Tibial nerve (tissue), 4 donors: ENCODE measurements around the gene PROS1. TPM values are rescaled to one million over a fixed set of nuclear protein-coding genes. Genes with fewer than 3 reads are reported as not detected.
"Not testable (repeated sequence)": the region's sequence is repeated elsewhere in the genome, so short reads cannot be mapped to it uniquely, and the experiment has no call there.

Experiments
- DNase-seq, 2 donors: peaks; one replicate each; pipeline ENCODE4 v3.0.0-alpha.2; 2019; ENCODE audit warnings: low spot score in 2 of 2
- H3K27ac ChIP-seq, 4 donors: fragments of 200-600 bp; sonication (generic) in 3 of 4; one replicate each; pipeline ENCODE4 v1.5.1; 2017 to 2019; ENCODE audit warnings: mild to moderate bottlenecking in 1 of 4
- H3K27me3 ChIP-seq, 2 donors: fragments of 200-600 bp; sonication (generic) in 1 of 2; one replicate each; pipeline versions ENCODE4 v1.5.1 to v1.6.0; 2017 to 2019
- H3K36me3 ChIP-seq, 3 donors: fragments of 200-600 bp; sonication (generic); one replicate each; pipeline ENCODE4 v1.5.1; 2018 to 2019
- H3K4me1 ChIP-seq, 4 donors: fragments of 200-600 bp; sonication (generic) in 3 of 4; one replicate each; pipeline ENCODE4 v1.5.1; 2017 to 2019
- H3K4me3 ChIP-seq, 4 donors: fragments of 200-600 bp; sonication (generic) in 3 of 4; one replicate each; pipeline ENCODE4 v1.5.1; 2017 to 2019; ENCODE audit warnings: mild to moderate bottlenecking in 1 of 4, moderate library complexity in 1 of 4
- H3K9me3 ChIP-seq, 4 donors: fragments of 200-600 bp; sonication (generic) in 3 of 4; one replicate each; pipeline ENCODE4 v1.5.1; 2017 to 2019
- CTCF ChIP-seq, 5 experiments: fragments of 200-600 bp in 3 of 5; fragments of 450-650 bp in 2 of 5; sonication (generic) in 3 of 5; IDR thresholded peaks; one replicate each; pipeline ENCODE4 v1.5.1; 2016 to 2019; ENCODE audit warnings: antibody characterized with exemption in 5 of 5, mild to moderate bottlenecking in 3 of 5, moderate library complexity in 2 of 5
- EP300 ChIP-seq, 2 donors: sonication (generic); formaldehyde crosslinking; IDR thresholded peaks; one replicate each; pipeline ENCODE4 v1.6.1; 2017; ENCODE audit warnings: antibody characterized with exemption in 2 of 2, mild to moderate bottlenecking in 1 of 2
- POLR2A ChIP-seq, 2 donors: fragments of 450-650 bp; IDR thresholded peaks; one replicate each; pipeline ENCODE4 v1.6.1; 2017; ENCODE audit warnings: antibody characterized with exemption in 2 of 2, mild to moderate bottlenecking in 2 of 2, moderate library complexity in 2 of 2
- WGBS, 2 donors: methylation state at CpG; one replicate each; pipeline ENCODE4 v1.1.5; 2018; 5-methylcytosine and 5-hydroxymethylcytosine counted together
- total RNA-seq, 4 donors: library from RNA; depleted of rRNA; stranded (reverse); fragments of >200 nt; gene quantifications; one replicate each; pipeline ENCODE4 v1.1.0, GENCODE V29; 2016

The PROS1 gene
- total RNA-seq, 4 donors from 2014 or later, result 179 to 416 (median 314) TPM

DNA sequence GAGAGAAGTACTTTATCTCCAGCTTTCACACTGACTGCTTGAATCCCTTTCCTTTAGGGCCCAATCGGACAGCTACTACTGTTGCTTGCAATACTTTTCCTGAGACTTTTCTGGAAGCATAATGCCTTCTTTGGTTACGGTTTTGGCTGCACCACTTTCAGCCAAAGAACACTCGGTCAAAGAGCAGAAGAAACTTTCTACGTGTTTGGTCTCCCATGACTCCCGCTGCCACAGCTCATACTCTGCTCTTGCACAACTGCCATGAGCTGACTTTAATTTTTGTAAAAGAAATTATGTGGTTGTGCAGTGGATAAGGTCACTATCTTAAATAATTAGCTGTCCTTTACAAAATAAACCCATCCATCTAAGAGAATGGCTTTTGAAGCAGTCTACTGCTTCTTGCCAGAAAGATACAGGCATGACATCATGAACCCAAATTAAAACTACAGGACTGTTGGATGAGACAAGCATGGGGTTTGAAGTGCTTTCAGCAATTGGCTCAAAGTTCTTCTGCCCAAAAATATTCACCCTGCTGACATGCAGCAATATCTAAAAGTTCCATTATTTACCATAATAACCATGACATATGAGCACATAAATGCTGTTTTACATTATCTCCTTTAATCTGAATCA, 42.0 kb downstream of the PROS1 start:
- 95 to 98% methylated on average over 5 of the region's 5 CpGs for WGBS, 2 donors
- DNase-seq, result no peak
- H3K36me3 ChIP-seq, result peaks cover 0 to 5% (median 0%) of the 10 kb centered on the region in 3 donors
- TF ChIP-seq CTCF (IDR thresholded peaks at IDR 0.05), result no peak
- H3K4me3 ChIP-seq, result no peak overlapping the region
- no peak overlapping the region for H3K27ac ChIP-seq
- no peaks in the 10 kb centered on the region for H3K27me3 ChIP-seq
- H3K9me3 ChIP-seq, result no peaks in the 10 kb centered on the region
- H3K4me1 ChIP-seq, result peaks cover 0 to 12% (median 0%) of the 10 kb centered on the region in 4 donors

GRCh38 chr3:93930041-93930440, 43.7 kb downstream of the PROS1 start:
- no peak for TF ChIP-seq EP300 (IDR thresholded peaks at IDR 0.05)
- TF ChIP-seq POLR2A (IDR thresholded peaks at IDR 0.05), result no peak
- TF ChIP-seq CTCF (IDR thresholded peaks at IDR 0.05), result no peak
- WGBS, 2 donors, result 48 to 50% methylated on average over 3 of the region's 3 CpGs
- Histone ChIP-seq H3K4me3 (no peak overlapping the region), H3K4me1 (peaks cover 0 to 4% (median 0%) of the 10 kb centered on the region in 4 donors), H3K27me3 (no peaks in the 10 kb centered on the region), H3K9me3 (no peaks in the 10 kb centered on the region), H3K36me3 (peaks cover 0 to 21% (median 0%) of the 10 kb centered on the region in 3 donors), H3K27ac (no peak overlapping the region)
- no peak for DNase-seq

DNA sequence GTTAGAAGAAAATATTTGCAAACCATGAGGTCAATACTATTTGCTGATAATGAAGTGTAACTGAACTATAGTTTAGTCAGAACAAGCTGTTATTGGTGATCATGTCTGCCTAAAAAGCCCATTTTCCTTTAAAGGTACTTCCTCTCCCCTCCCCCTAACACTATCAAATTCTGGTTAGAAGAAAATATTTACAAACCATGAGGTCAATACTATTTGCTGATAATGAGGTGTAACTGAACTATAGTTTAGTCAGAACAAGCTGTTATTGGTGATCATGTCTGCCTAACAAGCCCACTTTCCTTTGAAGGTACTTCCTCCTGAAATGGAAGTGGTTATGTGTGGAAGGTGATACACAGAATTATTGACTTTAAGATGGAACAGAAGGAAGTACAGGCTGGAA, 46.9 kb downstream of the PROS1 start:
- H3K4me1 ChIP-seq, result peaks cover 0 to 3% (median 0%) of the 10 kb centered on the region in 4 donors
- TF ChIP-seq CTCF (IDR thresholded peaks at IDR 0.05) (no peak), EP300 (IDR thresholded peaks at IDR 0.05) (no peak), POLR2A (IDR thresholded peaks at IDR 0.05) (no peak)
- no peak for DNase-seq
- no peak overlapping the region for H3K27ac ChIP-seq
- no peaks in the 10 kb centered on the region for H3K27me3 ChIP-seq
- no peak overlapping the region for H3K4me3 ChIP-seq
- H3K9me3 ChIP-seq, result no peaks in the 10 kb centered on the region
- H3K36me3 ChIP-seq, result peaks cover 0 to 27% (median 0%) of the 10 kb centered on the region in 3 donors

- Histone ChIP-seq H3K4me1 (no peaks in the 10 kb centered on the region), H3K27me3 (no peaks in the 10 kb centered on the region), H3K36me3 (peaks cover 0 to 27% (median 0%) of the 10 kb centered on the region in 3 donors), H3K9me3 (no peaks in the 10 kb centered on the region), H3K4me3 (no peak overlapping the region), H3K27ac (no peak overlapping the region)
- DNase-seq, result no peak
- TF ChIP-seq EP300 (IDR thresholded peaks at IDR 0.05) (no peak), CTCF (IDR thresholded peaks at IDR 0.05) (no peak), POLR2A (IDR thresholded peaks at IDR 0.05) (no peak)
- WGBS, 2 donors, result 84 to 90% methylated on average over 2 of the region's 2 CpGs
Measured at GRCh38 chr3:93924491-93924890, 49.2 kb downstream of the PROS1 start.

DNA sequence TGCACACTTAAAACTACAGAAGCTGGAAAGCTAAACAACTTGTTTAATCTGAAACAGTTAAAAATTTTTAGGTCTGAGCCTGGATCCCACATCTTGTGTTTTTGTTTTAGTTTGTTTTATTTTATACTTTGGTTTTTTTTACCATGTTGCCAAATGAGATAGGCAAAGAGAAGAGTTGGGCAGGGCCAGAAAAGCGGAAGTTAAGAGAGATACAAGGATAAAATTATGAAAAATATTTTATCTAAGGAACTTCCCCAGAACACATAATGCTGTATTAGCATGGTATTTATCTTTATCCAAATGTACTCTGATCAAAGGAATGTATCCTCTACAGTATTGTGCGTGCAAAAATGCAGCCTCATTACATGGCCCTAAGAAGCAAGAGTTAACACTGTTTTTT, 50.7 kb downstream of the PROS1 start:
- no peak for TF ChIP-seq CTCF (IDR thresholded peaks at IDR 0.05)
- no peak for TF ChIP-seq POLR2A (IDR thresholded peaks at IDR 0.05)
- TF ChIP-seq EP300 (IDR thresholded peaks at IDR 0.05), result no peak

DNA sequence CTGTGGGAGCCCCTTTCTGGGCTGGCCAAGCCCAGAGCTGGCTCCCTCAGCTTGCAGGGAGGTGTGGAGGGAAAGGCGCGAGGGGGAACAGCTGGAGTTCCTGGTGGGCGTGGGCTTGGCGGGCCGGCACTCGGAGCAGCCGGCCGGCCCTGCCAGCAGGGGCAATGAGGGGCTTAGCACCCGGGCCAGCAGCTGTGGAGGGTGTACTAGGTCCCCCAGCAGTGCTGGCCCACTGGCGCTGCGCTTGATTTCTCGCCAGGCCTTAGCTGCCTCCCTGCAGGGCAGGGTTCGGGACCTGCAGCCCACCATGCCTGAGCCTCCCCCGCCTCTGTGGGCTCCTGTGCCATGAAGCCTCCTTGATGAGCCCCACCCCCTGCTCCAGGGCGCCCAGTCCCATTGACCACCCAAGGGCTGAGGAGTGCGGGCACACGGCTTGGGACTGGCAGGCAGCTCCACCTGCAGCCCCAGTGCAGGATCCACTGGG, 56.1 kb downstream of the PROS1 start:
- H3K27ac ChIP-seq, H3K9me3 ChIP-seq, H3K4me1 ChIP-seq, DNase-seq, H3K27me3 ChIP-seq, H3K4me3 ChIP-seq: not testable (repeated sequence)
- peaks cover 0 to 53% (median 0%) of the 10 kb centered on the region in 3 donors for H3K36me3 ChIP-seq
- 95 to 99% methylated on average over 12 to 17 of the region's 17 CpGs for WGBS, 2 donors

More for the DNA sequence above, 50.7 kb downstream of the PROS1 start:
- peaks cover 0 to 38% (median 0%) of the 10 kb centered on the region in 3 donors for H3K36me3 ChIP-seq
- H3K27me3 ChIP-seq, result no peaks in the 10 kb centered on the region
- no peak overlapping the region for H3K27ac ChIP-seq
- WGBS, 2 donors, result 85 to 89% methylated on average over 2 of the region's 2 CpGs
- H3K9me3 ChIP-seq, result no peaks in the 10 kb centered on the region
- H3K4me1 ChIP-seq, result no peaks in the 10 kb centered on the region
- H3K4me3 ChIP-seq, result no peak overlapping the region
- no peak for DNase-seq

GRCh38 chr3:93913623-93914022, 60.1 kb downstream of the PROS1 start:
- not testable (repeated sequence) for H3K4me3 ChIP-seq, H3K27me3 ChIP-seq, DNase-seq, H3K27ac ChIP-seq
- H3K9me3 ChIP-seq, result peaks cover 0 to 17% (median 0%) of the 10 kb centered on the region in 4 donors
- H3K36me3 ChIP-seq, result peaks cover 0 to 61% (median 0%) of the 10 kb centered on the region in 3 donors
- peaks cover 0 to 14% (median 0%) of the 10 kb centered on the region in 4 donors for H3K4me1 ChIP-seq
- 56 to 74% methylated on average over 1 of the region's 1 CpG for WGBS, 2 donors
